Measurements from ENCODE around the gene TIGD1. TPM values are rescaled to one million over a fixed set of nuclear protein-coding genes. Genes with fewer than 3 reads are reported as not detected.

TIGD1 gene
- total and polyA plus RNA-seq, 2 of the 13 experiments (the other 11 are each of a cell fraction or from before 2014, with no cell fraction given): 3.5 to 9.5 TPM

DNA sequence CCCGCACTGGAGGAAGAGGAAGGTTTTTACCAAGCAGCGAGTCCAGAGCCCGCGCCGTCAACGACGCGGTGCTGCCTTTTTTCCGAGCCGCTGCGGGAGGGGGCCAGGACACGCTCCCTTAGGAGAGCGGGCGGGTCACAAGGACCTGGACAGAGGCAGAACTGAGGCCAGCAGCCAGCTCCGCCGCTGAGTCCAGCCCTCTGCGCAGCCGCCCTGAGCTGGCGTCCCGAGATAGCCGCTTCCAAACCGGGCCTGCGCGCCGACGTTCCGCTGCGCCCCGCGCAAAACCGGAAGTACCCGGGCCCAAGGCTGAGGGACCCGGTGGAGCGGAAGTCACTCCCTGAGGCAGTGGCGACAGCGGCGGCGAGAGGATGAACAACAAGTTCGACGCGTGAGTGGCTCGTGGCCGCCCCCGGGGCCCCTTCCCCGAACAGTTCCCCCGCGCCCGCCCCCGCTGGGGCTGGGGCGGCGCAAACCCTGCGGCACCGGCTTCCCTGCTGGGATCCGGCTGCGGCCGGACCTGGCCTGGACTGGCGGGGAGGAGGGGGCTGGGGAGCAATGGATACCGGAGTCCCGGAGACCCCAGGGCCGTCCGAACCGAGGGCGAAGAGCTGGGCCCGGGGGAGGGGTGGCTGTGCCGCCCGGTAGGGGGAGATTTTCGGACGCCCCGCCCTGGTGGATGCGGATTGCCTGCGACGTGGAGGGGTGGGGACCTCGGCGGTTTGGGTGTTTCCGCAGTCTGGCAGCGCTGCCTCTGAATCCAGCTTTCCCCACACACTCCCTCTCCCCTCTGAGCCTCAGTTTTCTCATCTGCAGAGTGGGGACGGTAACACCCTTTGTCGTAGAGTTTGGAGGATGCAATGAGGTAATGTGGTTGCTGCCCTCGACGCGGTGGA lies at the start of gene TIGD1, which contains the start of gene EIF4E2 (continued):
- TF ChIP-seq, protein P1, sequence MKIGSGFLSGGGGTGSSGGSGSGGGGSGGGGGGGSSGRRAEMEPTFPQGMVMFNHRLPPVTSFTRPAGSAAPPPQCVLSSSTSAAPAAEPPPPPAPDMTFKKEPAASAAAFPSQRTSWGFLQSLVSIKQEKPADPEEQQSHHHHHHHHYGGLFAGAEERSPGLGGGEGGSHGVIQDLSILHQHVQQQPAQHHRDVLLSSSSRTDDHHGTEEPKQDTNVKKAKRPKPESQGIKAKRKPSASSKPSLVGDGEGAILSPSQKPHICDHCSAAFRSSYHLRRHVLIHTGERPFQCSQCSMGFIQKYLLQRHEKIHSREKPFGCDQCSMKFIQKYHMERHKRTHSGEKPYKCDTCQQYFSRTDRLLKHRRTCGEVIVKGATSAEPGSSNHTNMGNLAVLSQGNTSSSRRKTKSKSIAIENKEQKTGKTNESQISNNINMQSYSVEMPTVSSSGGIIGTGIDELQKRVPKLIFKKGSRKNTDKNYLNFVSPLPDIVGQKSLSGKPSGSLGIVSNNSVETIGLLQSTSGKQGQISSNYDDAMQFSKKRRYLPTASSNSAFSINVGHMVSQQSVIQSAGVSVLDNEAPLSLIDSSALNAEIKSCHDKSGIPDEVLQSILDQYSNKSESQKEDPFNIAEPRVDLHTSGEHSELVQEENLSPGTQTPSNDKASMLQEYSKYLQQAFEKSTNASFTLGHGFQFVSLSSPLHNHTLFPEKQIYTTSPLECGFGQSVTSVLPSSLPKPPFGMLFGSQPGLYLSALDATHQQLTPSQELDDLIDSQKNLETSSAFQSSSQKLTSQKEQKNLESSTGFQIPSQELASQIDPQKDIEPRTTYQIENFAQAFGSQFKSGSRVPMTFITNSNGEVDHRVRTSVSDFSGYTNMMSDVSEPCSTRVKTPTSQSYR (CRISPR knock-in tag; IDR thresholded peaks at IDR 0.05; ENCODE audit: borderline replicate concordance): peak; percentile 65
- TF ChIP-seq SAP130 (CRISPR knock-in tag; IDR thresholded peaks at IDR 0.05; ENCODE audit: low read depth) (peak; percentile 97), SMARCC2 (IDR thresholded peaks at IDR 0.05) (no peak), IRX3 (CRISPR knock-in tag; IDR thresholded peaks at IDR 0.05; ENCODE audit: borderline replicate concordance, low read depth) (peak; percentile 94; the same call in 1 of the 2 replicates), ZNF343 (CRISPR knock-in tag; IDR thresholded peaks at IDR 0.05) (peak; percentile 99), ARNT (IDR thresholded peaks at IDR 0.05) (no peak), ZKSCAN1 (IDR thresholded peaks at IDR 0.05; ENCODE audit: low read length) (no peak), DR1 (CRISPR knock-in tag; IDR thresholded peaks at IDR 0.05) (peak; percentile 98), ZFYVE20 (CRISPR knock-in tag; IDR thresholded peaks at IDR 0.05; ENCODE audit: borderline replicate concordance, low read depth) (no peak), WIZ (CRISPR knock-in tag; IDR thresholded peaks at IDR 0.05) (peak; percentile 96), ZNF660 (CRISPR knock-in tag; IDR thresholded peaks at IDR 0.05; ENCODE audit: borderline replicate concordance, low read depth) (0 out of 2 replicates have a peak, but pooled peaks have one; percentile 83), PHF5A (CRISPR knock-in tag; IDR thresholded peaks at IDR 0.05; ENCODE audit: low read depth, unreplicated experiment) (peak; percentile 98), YEATS4 (CRISPR knock-in tag; IDR thresholded peaks at IDR 0.05; ENCODE audit: borderline replicate concordance) (peak; percentile 99), ZNF703 (CRISPR knock-in tag; IDR thresholded peaks at IDR 0.05; ENCODE audit: borderline replicate concordance) (peak; percentile 99), RBFOX2 (IDR thresholded peaks at IDR 0.05; ENCODE audit: low read depth, low read length) (peak; percentile 99), RCOR2 (CRISPR knock-in tag; IDR thresholded peaks at IDR 0.05) (no peak), ZNF124 (CRISPR knock-in tag; IDR thresholded peaks at IDR 0.05) (peak; percentile 96; the same call in 1 of the 2 replicates), JDP2 (CRISPR knock-in tag; IDR thresholded peaks at IDR 0.05; ENCODE audit: borderline replicate concordance) (peak; percentile 94), SAFB2 (CRISPR knock-in tag; IDR thresholded peaks at IDR 0.05; ENCODE audit: borderline replicate concordance, low read depth) (peak; percentile 96), SP4 (CRISPR knock-in tag; IDR thresholded peaks at IDR 0.05) (peak; percentile 94), ZNF776 (CRISPR knock-in tag; IDR thresholded peaks at IDR 0.05) (peak; percentile 89; the same call in 1 of the 2 replicates), MBD4 (IDR thresholded peaks at IDR 0.05; ENCODE audit: borderline replicate concordance, low read length) (no peak), GFI1 (CRISPR knock-in tag; IDR thresholded peaks at IDR 0.05; ENCODE audit: borderline replicate concordance) (peak; percentile 81), KLF11 (CRISPR knock-in tag; IDR thresholded peaks at IDR 0.05) (0 out of 2 replicates have a peak, but pooled peaks have one; percentile 90)
- TF ChIP-seq, protein P2, sequence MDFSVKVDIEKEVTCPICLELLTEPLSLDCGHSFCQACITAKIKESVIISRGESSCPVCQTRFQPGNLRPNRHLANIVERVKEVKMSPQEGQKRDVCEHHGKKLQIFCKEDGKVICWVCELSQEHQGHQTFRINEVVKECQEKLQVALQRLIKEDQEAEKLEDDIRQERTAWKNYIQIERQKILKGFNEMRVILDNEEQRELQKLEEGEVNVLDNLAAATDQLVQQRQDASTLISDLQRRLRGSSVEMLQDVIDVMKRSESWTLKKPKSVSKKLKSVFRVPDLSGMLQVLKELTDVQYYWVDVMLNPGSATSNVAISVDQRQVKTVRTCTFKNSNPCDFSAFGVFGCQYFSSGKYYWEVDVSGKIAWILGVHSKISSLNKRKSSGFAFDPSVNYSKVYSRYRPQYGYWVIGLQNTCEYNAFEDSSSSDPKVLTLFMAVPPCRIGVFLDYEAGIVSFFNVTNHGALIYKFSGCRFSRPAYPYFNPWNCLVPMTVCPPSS (IDR thresholded peaks at IDR 0.05): no peak
- TF ChIP-seq, protein P3, sequence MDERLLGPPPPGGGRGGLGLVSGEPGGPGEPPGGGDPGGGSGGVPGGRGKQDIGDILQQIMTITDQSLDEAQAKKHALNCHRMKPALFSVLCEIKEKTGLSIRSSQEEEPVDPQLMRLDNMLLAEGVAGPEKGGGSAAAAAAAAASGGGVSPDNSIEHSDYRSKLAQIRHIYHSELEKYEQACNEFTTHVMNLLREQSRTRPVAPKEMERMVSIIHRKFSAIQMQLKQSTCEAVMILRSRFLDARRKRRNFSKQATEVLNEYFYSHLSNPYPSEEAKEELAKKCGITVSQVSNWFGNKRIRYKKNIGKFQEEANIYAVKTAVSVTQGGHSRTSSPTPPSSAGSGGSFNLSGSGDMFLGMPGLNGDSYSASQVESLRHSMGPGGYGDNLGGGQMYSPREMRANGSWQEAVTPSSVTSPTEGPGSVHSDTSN (CRISPR knock-in tag; IDR thresholded peaks at IDR 0.05): 0 out of 2 replicates have a peak, but pooled peaks have one; percentile 37
